MCF 10A (cell line): ENCODE results near the gene PSMA6. TPM values are rescaled to one million over a fixed set of nuclear protein-coding genes. Genes with fewer than 3 reads are reported as not detected.
A peak's percentile ranks its signal among the peaks of the same experiment; 100 is the strongest.

Experiments
- BruUV-seq: library from RNA; stranded (reverse); fragments of 400-500 nt; replicated peaks from 2 replicates; lab custom pipeline; 2021; lab: Mats Ljungman, UMichigan
- CTCF ChIA-PET: fragments of 300-600 bp; sonication (Branson Sonifier 250); formaldehyde crosslinking; extraction: SDS; loops from one replicate; lab custom pipeline; 2021; ENCODE audit warnings: antibody characterized with exemption, inconsistent platforms; lab: Yijun Ruan, JAX
- POLR2A ChIA-PET: fragments of 300-600, 350-650 bp; sonication (Branson Sonifier 250); formaldehyde crosslinking; extraction: SDS; loops from one replicate; lab custom pipeline; 2020; ENCODE audit warnings: antibody characterized with exemption, inconsistent platforms; lab: Yijun Ruan, JAX
- DNase-seq: peaks from one replicate; pipeline ENCODE4 v3.0.0-alpha.2; 2018; ENCODE audit not compliant: unreplicated experiment
- H3K27ac Mint-ChIP-seq: one replicate; pipeline ENCODE4 v1.8.0; 2022; ENCODE audit warnings: mild to moderate bottlenecking, low read depth, mixed read lengths; ENCODE audit not compliant: unreplicated experiment
- H3K27me3 Mint-ChIP-seq: one replicate; pipeline ENCODE4 v1.8.0; 2022; ENCODE audit warnings: mixed read lengths; ENCODE audit not compliant: insufficient read depth, unreplicated experiment
- H3K36me3 Mint-ChIP-seq: one replicate; pipeline ENCODE4 v1.8.0; 2022; ENCODE audit warnings: mild to moderate bottlenecking, moderate library complexity, mixed read lengths; ENCODE audit not compliant: insufficient read depth, unreplicated experiment
- H3K4me1 Mint-ChIP-seq: one replicate; pipeline ENCODE4 v1.8.0; 2022; ENCODE audit warnings: mixed read lengths; ENCODE audit not compliant: insufficient read depth, unreplicated experiment
- H3K4me3 Mint-ChIP-seq: one replicate; pipeline ENCODE4 v1.8.0; 2022; ENCODE audit warnings: mild to moderate bottlenecking, moderate library complexity, mixed read lengths; ENCODE audit not compliant: unreplicated experiment
- H3K9me3 Mint-ChIP-seq: one replicate; pipeline ENCODE4 v1.8.0; 2022; ENCODE audit warnings: mixed read lengths; ENCODE audit not compliant: unreplicated experiment
- CTCF ChIP-seq: fragments of 200-600 bp; IDR thresholded peaks from one replicate; pipeline ENCODE4 v1.8.0; 2022; ENCODE audit warnings: antibody characterized with exemption, mild to moderate bottlenecking; ENCODE audit not compliant: unreplicated experiment
- intact Hi-C: fragments of 100-400 bp; cut with micrococcal nuclease; formaldehyde crosslinking; loops from 2 replicates; pipeline ENCODE4 v1.14.1; 2022
- total RNA-seq: library from RNA; stranded (reverse); gene quantifications from 2 replicates; pipeline ENCODE4 v1.2.3, GENCODE V29; 2022

Gene PSMA6
- total RNA-seq, 1 experiment from 2014 or later = 260 TPM

- no peak for DNase-seq
- Mint-ChIP-seq H3K27me3 (no peaks in the 10 kb centered on the region), H3K36me3 (no peaks in the 10 kb centered on the region), H3K4me3 (no peak overlapping the region), H3K9me3 (no peaks in the 10 kb centered on the region), H3K4me1 (no peaks in the 10 kb centered on the region), H3K27ac (no peak overlapping the region)
- intact Hi-C loops = no loop called here
- no peak for TF ChIP-seq CTCF
- CTCF ChIA-PET = no interaction called here
- POLR2A ChIA-PET = interaction anchor here (0.8 to 1.2 kb wide), 4 partner anchors 22 to 42 kb away, joined by 4 read pairs; partner anchors contain the start of gene NFKBIA
- no TSS peak for BruUV-seq
Observed at GRCh38 chr14:35362911-35363374, 70.8 kb downstream of the PSMA6 start.

- Mint-ChIP-seq H3K4me1 (peaks cover 5% of the 10 kb centered on the region), H3K36me3 (peaks cover 5% of the 10 kb centered on the region), H3K9me3 (no peaks in the 10 kb centered on the region), H3K27ac (peak overlapping the region; percentile 81), H3K4me3 (no peak overlapping the region), H3K27me3 (no peaks in the 10 kb centered on the region)
- no TSS peak for BruUV-seq
- TF ChIP-seq CTCF = no peak
- peak; percentile 82 for DNase-seq
- ChIA-PET CTCF (interaction anchor here (0.7 to 2.4 kb wide), 7 partner anchors 9 to 225 kb away, joined by 3 to 8 read pairs (median 4); partner anchors contain the start of gene NFKBIA), POLR2A (interaction anchor here (0.6 to 2.6 kb wide), 11 partner anchors 9 to 151 kb away, joined by 3 to 36 read pairs (median 9); partner anchors contain the start of genes NFKBIA and PSMA6)
- intact Hi-C loops = no loop called here
Observed at GRCh38 chr14:35365130-35366055, 73.2 kb downstream of the PSMA6 start.

GRCh38 chr14:35366056-35366451 lies 73.9 kb downstream of the PSMA6 start:
- TF ChIP-seq CTCF = no peak
- no peak for DNase-seq
- no TSS peak for BruUV-seq
- Mint-ChIP-seq H3K27ac (peak overlapping the region; percentile 81), H3K27me3 (no peaks in the 10 kb centered on the region), H3K36me3 (peaks cover 5% of the 10 kb centered on the region), H3K9me3 (no peaks in the 10 kb centered on the region), H3K4me1 (peaks cover 5% of the 10 kb centered on the region), H3K4me3 (no peak overlapping the region)
- intact Hi-C loops = no loop called here
- POLR2A ChIA-PET = interaction anchor here (1.2 to 2.6 kb wide), 7 partner anchors 9 to 74 kb away, joined by 4 to 36 read pairs (median 10); partner anchors contain the start of genes NFKBIA and PSMA6
- CTCF ChIA-PET = interaction anchor here (0.8 to 2.4 kb wide), 6 partner anchors 10 to 136 kb away, joined by 3 to 8 read pairs (median 4); partner anchors contain the start of gene NFKBIA

- Mint-ChIP-seq H3K27me3 (no peaks in the 10 kb centered on the region), H3K9me3 (no peaks in the 10 kb centered on the region)
- BruUV-seq = no TSS peak
Observed at GRCh38 chr14:35366521-35366976, 74.4 kb downstream of the PSMA6 start.

More at GRCh38 chr14:35366521-35366976, 74.4 kb downstream of the PSMA6 start:
- peaks cover 5% of the 10 kb centered on the region for H3K36me3 Mint-ChIP-seq
- POLR2A ChIA-PET = interaction anchor here (2.5 to 2.6 kb wide), 2 partner anchors 8 to 37 kb away, joined by 34 to 36 read pairs; partner anchors contain the start of gene NFKBIA
- TF ChIP-seq CTCF = no peak
- DNase-seq = no peak
- H3K4me3 Mint-ChIP-seq = no peak overlapping the region
- H3K27ac Mint-ChIP-seq = no peak overlapping the region
- intact Hi-C loops = no loop called here
- CTCF ChIA-PET = interaction anchor here (2.4 kb wide), 1 partner anchor 27 kb away, joined by 8 read pairs; no protein-coding TSS in a partner anchor
- peaks cover 5% of the 10 kb centered on the region for H3K4me1 Mint-ChIP-seq
